HepG2 (cell line): Measurements from ENCODE around the gene IL1R1. TPM values are rescaled to one million over a fixed set of nuclear protein-coding genes. Genes with fewer than 3 reads are reported as not detected.
"Not testable (repeated sequence)": the region's sequence is repeated elsewhere in the genome, so short reads cannot be mapped to it uniquely, and the experiment has no call there.

Experiments used
- ATAC-seq: fragments of 200-7000 bp; cut with Tn5 transposase; 3 replicates; pipeline ENCODE4 v1.9.1; 2020; ENCODE audit warnings: mild to moderate bottlenecking, moderate library complexity
- BruUV-seq: library from RNA; stranded (reverse); fragments of 400-500 nt; replicated peaks from 2 replicates; lab custom pipeline; 2021; lab: Mats Ljungman, UMichigan
- CTCF ChIA-PET: fragments of 300-600 bp; formaldehyde crosslinking; extraction: SDS; loops from one replicate; lab custom pipeline; 2021; ENCODE audit warnings: low total read pairs, inconsistent platforms, low intra/inter-chr PET ratio; lab: Yijun Ruan, JAX
- POLR2A ChIA-PET: fragments of 350-600 bp; sonication (Branson Sonifier 250); formaldehyde crosslinking; loops from one replicate; lab custom pipeline; 2020; ENCODE audit warnings: antibody characterized with exemption, inconsistent platforms; lab: Yijun Ruan, JAX
- DNase-seq: peaks from one replicate; pipeline ENCODE4 v3.0.0-alpha.2; 2015; ENCODE audit warnings: low spot score
- FAIRE-seq: peaks from 3 replicates; lab custom pipeline; 2011; peaks lifted over from hg19 to GRCh38; lab: Jason Lieb, UNC
- H2AFZ ChIP-seq: one replicate; pipeline ENCODE4 v1.6.1; 2011; ENCODE audit warnings: low read length, inconsistent platforms
- H3K27ac ChIP-seq: fragments of 300-600 bp; 3 replicates; pipeline ENCODE4 v1.8.0; 2011; ENCODE audit warnings: mixed run types, mild to moderate bottlenecking, mixed read lengths, low read length, inconsistent platforms; ENCODE audit not compliant: insufficient read depth; ENCODE audit errors: extremely low read length
- H3K27me3 ChIP-seq, 2 experiments: fragments of 200-600 bp in 1 of 2; 2 replicates in 1 of 2; 3 replicates in 1 of 2; pipeline versions ENCODE4 v1.6.0 to v1.8.0; 2011; ENCODE audit warnings: low read length in 2 of 2, mild to moderate bottlenecking in 2 of 2, moderate library complexity in 2 of 2, inconsistent platforms in 1 of 2; ENCODE audit not compliant: insufficient read depth in 2 of 2, control insufficient read depth in 1 of 2
- H3K36me3 ChIP-seq, 2 experiments: fragments of 200-600 bp in 1 of 2; replicated peaks in 1 of 2; 2 replicates in 1 of 2; 3 replicates in 1 of 2; pipeline versions ENCODE4 v1.5.1 to v1.8.0; 2011; ENCODE audit warnings: low read length in 2 of 2, inconsistent platforms in 1 of 2; ENCODE audit not compliant: insufficient read depth in 2 of 2, control insufficient read depth in 1 of 2
- H3K4me1 ChIP-seq: 2 replicates; pipeline ENCODE4 v1.5.1; 2012; ENCODE audit warnings: low read length, inconsistent platforms; ENCODE audit not compliant: insufficient read depth
- H3K4me2 ChIP-seq: 2 replicates; pipeline ENCODE4 v1.6.0; 2011; ENCODE audit warnings: low read depth, low read length, inconsistent platforms
- H3K4me3 ChIP-seq, 3 experiments: fragments of 200-600 bp in 1 of 3; sonication (generic), shearing (Covaris generic) in 1 of 3; replicated peaks in 1 of 3; 2 replicates each; pipeline ENCODE4 v1.5.1; 2011 to 2016; ENCODE audit warnings: low read length in 3 of 3, inconsistent platforms in 2 of 3, low read depth in 2 of 3, mild to moderate bottlenecking in 2 of 3, control low read depth in 1 of 3, mixed read lengths in 1 of 3; ENCODE audit not compliant: insufficient read depth in 1 of 3
- H3K79me2 ChIP-seq: one replicate; pipeline ENCODE4 v1.6.1; 2011; ENCODE audit warnings: low read length, inconsistent platforms; ENCODE audit not compliant: insufficient read depth
- H3K9ac ChIP-seq: 2 replicates; pipeline ENCODE4 v1.6.0; 2011; ENCODE audit warnings: mild to moderate bottlenecking, low read depth, low read length, inconsistent platforms; ENCODE audit not compliant: insufficient read depth
- H3K9me3 ChIP-seq: 2 replicates; pipeline ENCODE4 v1.5.1; 2012; ENCODE audit warnings: mild to moderate bottlenecking, low read length
- H4K20me1 ChIP-seq: 2 replicates; pipeline ENCODE4 v1.6.0; 2011; ENCODE audit warnings: inconsistent platforms, mild to moderate bottlenecking, low read length, moderate library complexity; ENCODE audit not compliant: insufficient read depth
- JUND ChIP-seq: sonication (generic); formaldehyde crosslinking; IDR thresholded peaks from 2 replicates; pipeline ENCODE4 v1.8.0; 2022; ENCODE audit warnings: mild to moderate bottlenecking, missing genetic modification reagents
- NBN ChIP-seq: fragments of 450-650 bp; conservative IDR thresholded peaks from 2 replicates; pipeline ENCODE4 v1.6.1; 2017
- NR2C2 ChIP-seq: sonication (generic); formaldehyde crosslinking; IDR thresholded peaks from 2 replicates; pipeline ENCODE4 v1.4.0; 2020; ENCODE audit warnings: missing genetic modification reagents, mild to moderate bottlenecking, moderate library complexity, borderline replicate concordance
- PBX2 ChIP-seq: IDR thresholded peaks from 2 replicates; pipeline ENCODE4 v1.6.1; 2016; ENCODE audit warnings: control low read depth
- PPARG ChIP-seq: conservative IDR thresholded peaks from 2 replicates; pipeline ENCODE4 v1.6.1; 2016; ENCODE audit warnings: missing biosample characterization, missing genetic modification reagents
- SIX4 ChIP-seq: sonication (generic); formaldehyde crosslinking; IDR thresholded peaks from 2 replicates; pipeline ENCODE4 v1.4.0; 2020; ENCODE audit warnings: missing genetic modification reagents
- UBTF ChIP-seq: sonication (generic); formaldehyde crosslinking; IDR thresholded peaks from 2 replicates; pipeline ENCODE4 v1.4.0; 2020; ENCODE audit warnings: mild to moderate bottlenecking, missing genetic modification reagents
- ZMAT5 ChIP-seq: sonication (generic); formaldehyde crosslinking; IDR thresholded peaks from 2 replicates; pipeline ENCODE4 v1.5.0; 2020; ENCODE audit warnings: mild to moderate bottlenecking, low read depth, missing genetic modification reagents, borderline replicate concordance
- ZNF235 ChIP-seq: sonication (generic); formaldehyde crosslinking; IDR thresholded peaks from 2 replicates; pipeline ENCODE4 v1.8.1; 2023; ENCODE audit warnings: mild to moderate bottlenecking, missing genetic modification reagents, borderline replicate concordance
- ZNF260 ChIP-seq: sonication (generic); formaldehyde crosslinking; IDR thresholded peaks from 2 replicates; pipeline ENCODE4 v1.4.0; 2020; ENCODE audit warnings: missing genetic modification reagents, low read depth, mild to moderate bottlenecking, borderline replicate concordance
- WGBS: methylation state at CpG from one replicate; pipeline ENCODE4 v1.1.6; 2017; ENCODE audit warnings: low lambda C conversion rate; 5-methylcytosine and 5-hydroxymethylcytosine counted together
- in situ Hi-C: cut with HindIII; loops from 2 replicates; pipeline ENCODE4 v1.10.0; 2017; ENCODE audit warnings: low pct_unique_long_range_greater_than_20kb; ENCODE audit not compliant: extremely low pct_ligation_motif_present
- intact Hi-C: fragments of 100-400 bp; cut with micrococcal nuclease; formaldehyde crosslinking; loops from one replicate; pipeline ENCODE4 v1.10.0; 2022; ENCODE audit not compliant: unreplicated experiment
- polyA plus RNA-seq, 8 experiments: library from polyadenylated mRNA; depleted of rRNA in 3 of 8; stranded (reverse) in 7 of 8; unstranded in 1 of 8; fragments of >200 nt; fragmentation: Illumina TruSeq in 4 of 8; extraction: Trizol in 4 of 8; gene quantifications; 2 replicates each; pipeline versions ENCODE4 v1.2.1 to v1.2.3, GENCODE V29; 2011 to 2016; ENCODE audit warnings: low read depth in 4 of 8, missing spikeins in 1 of 8, mixed read lengths in 1 of 8; ENCODE audit not compliant: insufficient read depth in 1 of 8
- total RNA-seq, 5 experiments: library from RNA; depleted of rRNA; stranded (reverse); fragments of >200 nt; fragmentation: Illumina TruSeq; extraction: Trizol; gene quantifications; 2 replicates each; pipeline ENCODE4 v1.2.3, GENCODE V29; 2016; ENCODE audit warnings: low read depth in 1 of 5

The IL1R1 gene
- total and polyA plus RNA-seq, 2 of the 13 experiments (the other 11 are each of a cell fraction or from before 2014, with no cell fraction given): 38.0 to 93.1 TPM

- no peak overlapping the region for H2AFZ ChIP-seq
- no peaks in the 10 kb centered on the region for H3K79me2 ChIP-seq
- ChIA-PET CTCF (no interaction called here), POLR2A (no interaction called here)
- no peaks in the 10 kb centered on the region for H3K9me3 ChIP-seq
- H3K4me3 ChIP-seq: no peak overlapping the region
- H3K4me1 ChIP-seq: peaks cover 6% of the 10 kb centered on the region; the same call in 1 of the 2 replicates
- in situ Hi-C loops (no loop called here), intact Hi-C loops (no loop called here)
- H3K27me3 ChIP-seq: no peaks in the 10 kb centered on the region
- TF ChIP-seq SIX4 (CRISPR knock-in tag) (no peak), NBN (no peak), PBX2 (CRISPR knock-in tag) (no peak), UBTF (CRISPR knock-in tag) (no peak), PPARG (CRISPR knock-in tag) (no peak), NR2C2 (no peak), JUND (CRISPR knock-in tag) (no peak), ZMAT5 (no peak), ZNF260 (CRISPR knock-in tag) (no peak), ZNF235 (CRISPR knock-in tag) (no peak)
- H3K9ac ChIP-seq: no peak overlapping the region
- WGBS: 89% methylated on average over 1 of the region's 1 CpG
- no peak overlapping the region for H3K27ac ChIP-seq
- H3K36me3 ChIP-seq: no peaks in the 10 kb centered on the region
- no peak overlapping the region for H3K4me2 ChIP-seq
- no peak for FAIRE-seq
- ATAC-seq: no peak
- no peak for DNase-seq
- BruUV-seq: no TSS peak
- no peaks in the 10 kb centered on the region for H4K20me1 ChIP-seq
These were observed 19.6 kb upstream of the IL1R1 start for GRCh38 chr2:102122909-102123308.

GRCh38 chr2:102124421-102124820, 18.1 kb upstream of the IL1R1 start:
- FAIRE-seq, H2AFZ ChIP-seq, POLR2A ChIA-PET, H3K27me3 ChIP-seq, H3K27ac ChIP-seq, H3K4me2 ChIP-seq, in situ Hi-C loops, H3K9ac ChIP-seq, H4K20me1 ChIP-seq, BruUV-seq, DNase-seq, ATAC-seq, H3K36me3 ChIP-seq, intact Hi-C loops, H3K79me2 ChIP-seq, H3K4me1 ChIP-seq, H3K9me3 ChIP-seq, H3K4me3 ChIP-seq, CTCF ChIA-PET: not testable (repeated sequence)
- 96% methylated on average over 5 of the region's 5 CpGs for WGBS
